ENCODE measurements around the gene FBXL15.

Gene FBXL15

GRCh38 chr10:102402512-102402896 is 18.1 kb upstream of the FBXL15 start:
- Histone ChIP-seq H3K4me3 (ENCODE audit: insufficient read length, low read depth) (no peak overlapping the region), H3K9ac (ENCODE audit: insufficient read length, low read depth) (peak overlapping the region; percentile 44), H3K4me1 (ENCODE audit: insufficient read depth, insufficient read length) (peaks cover 21% of the 10 kb centered on the region), H3K36me3 (ENCODE audit: insufficient read depth, insufficient read length, low read length) (peaks cover 60% of the 10 kb centered on the region), H3K9me3 (ENCODE audit: insufficient read depth, low read length) (no peaks in the 10 kb centered on the region), H3K27me3 (ENCODE audit: insufficient read depth, insufficient read length) (peaks cover 4% of the 10 kb centered on the region)
- TF ChIP-seq YY1 (IDR thresholded peaks at IDR 0.05; ENCODE audit: insufficient read depth, insufficient read length) (no peak), ZNF274 (IDR thresholded peaks at IDR 0.05; ENCODE audit: low read depth, low read length) (no peak), SUZ12 (IDR thresholded peaks at IDR 0.05; ENCODE audit: extremely low read depth, insufficient read depth, insufficient read length) (no peak)
- DNase-seq (ENCODE audit: low read depth, low spot score) = no peak

GRCh38 chr10:102403115-102403514 is 17.5 kb upstream of the FBXL15 start:
- Histone ChIP-seq H3K9ac (ENCODE audit: insufficient read length, low read depth) (peak overlapping the region; percentile 8), H3K36me3 (ENCODE audit: insufficient read depth, insufficient read length, low read length) (peaks cover 54% of the 10 kb centered on the region), H3K27me3 (ENCODE audit: insufficient read depth, insufficient read length) (peaks cover 10% of the 10 kb centered on the region), H3K4me1 (ENCODE audit: insufficient read depth, insufficient read length) (peaks cover 21% of the 10 kb centered on the region), H3K9me3 (ENCODE audit: insufficient read depth, low read length) (no peaks in the 10 kb centered on the region), H3K4me3 (ENCODE audit: insufficient read length, low read depth) (no peak overlapping the region)
- DNase-seq (ENCODE audit: low read depth, low spot score) = no peak
- no peak for TF ChIP-seq SUZ12 (IDR thresholded peaks at IDR 0.05; ENCODE audit: extremely low read depth, insufficient read depth, insufficient read length)
- TF ChIP-seq YY1 (IDR thresholded peaks at IDR 0.05; ENCODE audit: insufficient read depth, insufficient read length) = no peak
- no peak for TF ChIP-seq ZNF274 (IDR thresholded peaks at IDR 0.05; ENCODE audit: low read depth, low read length)

DNA sequence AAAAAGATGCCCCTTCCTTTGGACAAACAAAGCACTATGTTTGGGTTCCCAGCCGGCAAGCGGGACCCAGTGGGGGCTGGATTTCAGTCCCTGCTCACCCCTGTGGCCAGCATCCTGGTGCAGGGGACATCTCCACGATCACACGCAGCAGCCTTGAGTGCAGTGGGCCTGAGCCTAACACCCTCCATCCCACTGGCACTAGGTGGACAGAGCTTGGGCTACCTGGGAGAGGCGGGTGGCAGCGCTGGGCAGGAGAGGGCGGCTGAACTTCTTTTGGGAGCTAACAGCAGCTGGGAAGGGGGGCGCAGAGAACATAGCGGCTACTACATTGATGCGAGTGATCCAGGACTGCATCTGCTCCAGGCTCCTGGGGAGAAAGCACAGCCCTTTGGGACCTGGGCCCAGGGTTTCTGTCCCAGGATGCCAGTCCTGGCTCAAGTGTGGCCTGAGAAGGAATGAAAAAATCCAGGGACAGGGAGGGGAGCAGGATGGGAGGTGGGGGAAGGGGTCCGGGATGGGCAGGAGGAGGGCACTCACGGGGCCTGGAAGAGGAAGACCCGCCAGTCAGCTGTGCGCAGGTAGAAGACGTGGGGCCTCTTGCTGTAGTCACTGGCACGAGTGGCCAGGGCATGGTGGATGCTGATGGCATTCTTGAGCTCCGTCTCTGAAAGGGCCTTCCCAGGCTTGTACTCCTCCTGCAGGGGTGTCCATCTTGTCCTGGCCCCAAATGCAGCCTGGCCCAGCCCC is 16.1 kb upstream of the FBXL15 start:
- Histone ChIP-seq H3K9ac (ENCODE audit: insufficient read length, low read depth) (no peak overlapping the region), H3K27me3 (ENCODE audit: insufficient read depth, insufficient read length) (peaks cover 22% of the 10 kb centered on the region), H3K4me3 (ENCODE audit: insufficient read length, low read depth) (no peak overlapping the region), H3K36me3 (ENCODE audit: insufficient read depth, insufficient read length, low read length) (peaks cover 47% of the 10 kb centered on the region), H3K4me1 (ENCODE audit: insufficient read depth, insufficient read length) (peaks cover 27% of the 10 kb centered on the region), H3K9me3 (ENCODE audit: insufficient read depth, low read length) (no peaks in the 10 kb centered on the region)
- DNase-seq (ENCODE audit: low read depth, low spot score) = no peak
- TF ChIP-seq SUZ12 (IDR thresholded peaks at IDR 0.05; ENCODE audit: extremely low read depth, insufficient read depth, insufficient read length) = no peak
- TF ChIP-seq YY1 (IDR thresholded peaks at IDR 0.05; ENCODE audit: insufficient read depth, insufficient read length) = no peak
- no peak for TF ChIP-seq ZNF274 (IDR thresholded peaks at IDR 0.05; ENCODE audit: low read depth, low read length)

DNA sequence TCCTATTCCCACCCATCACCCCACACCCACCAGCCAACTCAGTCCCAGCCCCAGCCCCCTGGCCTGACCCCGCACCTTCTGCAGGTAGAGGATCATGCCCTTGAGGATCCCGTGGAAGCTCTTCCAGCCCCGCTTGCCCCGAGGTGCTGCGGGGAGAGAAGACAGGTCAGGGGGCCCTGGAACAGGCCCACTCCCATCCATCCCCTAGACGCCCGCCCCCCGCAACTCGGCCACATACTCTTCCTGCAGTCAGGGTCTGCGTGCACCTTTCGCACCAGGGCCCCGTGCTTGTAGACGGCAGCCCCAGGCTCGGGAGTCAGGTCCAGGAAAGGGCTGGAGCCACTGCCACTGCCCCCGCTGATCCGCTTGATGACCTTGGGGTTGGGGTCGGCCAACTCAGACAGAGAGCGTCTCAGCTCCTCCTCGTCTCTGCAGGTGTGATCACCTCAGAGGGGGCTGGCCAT is 15.5 kb upstream of the FBXL15 start:
- Histone ChIP-seq H3K36me3 (ENCODE audit: insufficient read depth, insufficient read length, low read length) (peaks cover 41% of the 10 kb centered on the region), H3K4me3 (ENCODE audit: insufficient read length, low read depth) (no peak overlapping the region), H3K9me3 (ENCODE audit: insufficient read depth, low read length) (no peaks in the 10 kb centered on the region), H3K9ac (ENCODE audit: insufficient read length, low read depth) (no peak overlapping the region), H3K27me3 (ENCODE audit: insufficient read depth, insufficient read length) (peaks cover 28% of the 10 kb centered on the region), H3K4me1 (ENCODE audit: insufficient read depth, insufficient read length) (peaks cover 25% of the 10 kb centered on the region)
- DNase-seq (ENCODE audit: low read depth, low spot score) = no peak
- TF ChIP-seq SUZ12 (IDR thresholded peaks at IDR 0.05; ENCODE audit: extremely low read depth, insufficient read depth, insufficient read length) (no peak), ZNF274 (IDR thresholded peaks at IDR 0.05; ENCODE audit: low read depth, low read length) (no peak), YY1 (IDR thresholded peaks at IDR 0.05; ENCODE audit: insufficient read depth, insufficient read length) (no peak)

DNA sequence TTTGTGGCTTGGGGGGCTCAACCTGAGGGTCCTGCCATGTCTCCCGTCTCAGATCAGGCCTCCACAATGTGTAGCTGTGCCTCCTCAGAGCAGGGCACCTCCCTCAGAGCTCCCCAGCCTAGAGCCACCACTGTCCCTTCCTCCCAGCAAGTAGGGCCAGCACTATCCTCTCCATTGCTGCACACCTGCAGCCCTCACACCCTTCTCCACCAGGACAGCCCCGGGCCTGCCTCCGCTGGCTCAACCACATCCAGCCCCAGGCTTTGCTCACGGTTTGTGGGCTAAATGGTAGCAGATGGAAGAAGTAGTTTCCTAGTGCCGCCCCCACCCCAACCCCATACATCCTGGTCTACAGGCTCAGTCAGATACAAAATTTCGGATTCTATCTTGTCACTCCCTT is 15.0 kb upstream of the FBXL15 start:
- Histone ChIP-seq H3K4me1 (ENCODE audit: insufficient read depth, insufficient read length) (peaks cover 22% of the 10 kb centered on the region), H3K9ac (ENCODE audit: insufficient read length, low read depth) (no peak overlapping the region), H3K36me3 (ENCODE audit: insufficient read depth, insufficient read length, low read length) (peaks cover 37% of the 10 kb centered on the region), H3K9me3 (ENCODE audit: insufficient read depth, low read length) (no peaks in the 10 kb centered on the region), H3K27me3 (ENCODE audit: insufficient read depth, insufficient read length) (peaks cover 33% of the 10 kb centered on the region), H3K4me3 (ENCODE audit: insufficient read length, low read depth) (no peak overlapping the region)
- TF ChIP-seq YY1 (IDR thresholded peaks at IDR 0.05; ENCODE audit: insufficient read depth, insufficient read length) (no peak), SUZ12 (IDR thresholded peaks at IDR 0.05; ENCODE audit: extremely low read depth, insufficient read depth, insufficient read length) (no peak), ZNF274 (IDR thresholded peaks at IDR 0.05; ENCODE audit: low read depth, low read length) (no peak)
- DNase-seq (ENCODE audit: low read depth, low spot score) = no peak

DNA sequence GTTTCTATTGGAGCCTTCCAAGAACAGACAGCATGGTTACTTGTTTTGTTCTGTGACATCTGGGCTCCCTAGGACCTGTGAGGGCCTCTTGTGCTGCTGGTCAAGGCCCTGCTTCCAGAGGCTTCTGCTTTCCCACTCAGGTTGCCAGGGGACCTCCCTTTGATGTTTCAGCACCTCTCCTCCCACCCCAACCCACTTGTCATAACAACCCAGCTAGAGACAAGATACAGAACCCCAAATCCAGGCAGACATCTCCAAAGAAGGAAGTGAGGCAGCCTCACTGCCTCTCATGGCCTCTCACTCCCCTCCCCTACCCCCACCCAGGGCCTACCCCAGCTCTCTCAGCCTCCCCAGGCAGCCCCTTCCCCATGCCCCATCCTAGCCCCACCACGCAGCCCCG is 13.8 kb upstream of the FBXL15 start:
- no peak overlapping the region for H3K4me3 ChIP-seq (ENCODE audit: insufficient read length, low read depth)
- no peak for DNase-seq (ENCODE audit: low read depth, low spot score)
- H3K9ac ChIP-seq (ENCODE audit: insufficient read length, low read depth) = no peak overlapping the region
- peaks cover 25% of the 10 kb centered on the region for H3K36me3 ChIP-seq (ENCODE audit: insufficient read depth, insufficient read length, low read length)
- TF ChIP-seq SUZ12 (IDR thresholded peaks at IDR 0.05; ENCODE audit: extremely low read depth, insufficient read depth, insufficient read length) (no peak), ZNF274 (IDR thresholded peaks at IDR 0.05; ENCODE audit: low read depth, low read length) (no peak), YY1 (IDR thresholded peaks at IDR 0.05; ENCODE audit: insufficient read depth, insufficient read length) (no peak)
- peaks cover 18% of the 10 kb centered on the region for H3K4me1 ChIP-seq (ENCODE audit: insufficient read depth, insufficient read length)
- H3K27me3 ChIP-seq (ENCODE audit: insufficient read depth, insufficient read length) = peaks cover 45% of the 10 kb centered on the region
- H3K9me3 ChIP-seq (ENCODE audit: insufficient read depth, low read length) = no peaks in the 10 kb centered on the region

GRCh38 chr10:102407425-102408130 is 13.1 kb upstream of the FBXL15 start:
- no peak overlapping the region for H3K4me3 ChIP-seq (ENCODE audit: insufficient read length, low read depth)
- H3K27me3 ChIP-seq (ENCODE audit: insufficient read depth, insufficient read length) = peaks cover 48% of the 10 kb centered on the region

More at GRCh38 chr10:102407425-102408130, 13.1 kb upstream of the FBXL15 start:
- no peak for TF ChIP-seq ZNF274 (IDR thresholded peaks at IDR 0.05; ENCODE audit: low read depth, low read length)
- no peak for TF ChIP-seq SUZ12 (IDR thresholded peaks at IDR 0.05; ENCODE audit: extremely low read depth, insufficient read depth, insufficient read length)
- TF ChIP-seq YY1 (IDR thresholded peaks at IDR 0.05; ENCODE audit: insufficient read depth, insufficient read length) = no peak
- peaks cover 19% of the 10 kb centered on the region for H3K36me3 ChIP-seq (ENCODE audit: insufficient read depth, insufficient read length, low read length)
- peaks cover 16% of the 10 kb centered on the region for H3K4me1 ChIP-seq (ENCODE audit: insufficient read depth, insufficient read length)
- H3K9me3 ChIP-seq (ENCODE audit: insufficient read depth, low read length) = no peaks in the 10 kb centered on the region
- no peak for DNase-seq (ENCODE audit: low read depth, low spot score)
- no peak overlapping the region for H3K9ac ChIP-seq (ENCODE audit: insufficient read length, low read depth)
